HG03095 (cell line): ENCODE results near the gene PRRX1.

Experiments
- ATAC-seq: cut with Tn5 transposase; IDR thresholded peaks from one replicate; pipeline ENCODE4 v1.9.1; 2021; ENCODE audit warnings: moderate library complexity; ENCODE audit not compliant: unreplicated experiment

PRRX1 gene

GRCh38 chr1:170687621-170688020 is 23.7 kb downstream of the PRRX1 start:
- no peak for ATAC-seq

- ATAC-seq = no peak
Measured at GRCh38 chr1:170691258-170691657, 27.3 kb downstream of the PRRX1 start.

DNA sequence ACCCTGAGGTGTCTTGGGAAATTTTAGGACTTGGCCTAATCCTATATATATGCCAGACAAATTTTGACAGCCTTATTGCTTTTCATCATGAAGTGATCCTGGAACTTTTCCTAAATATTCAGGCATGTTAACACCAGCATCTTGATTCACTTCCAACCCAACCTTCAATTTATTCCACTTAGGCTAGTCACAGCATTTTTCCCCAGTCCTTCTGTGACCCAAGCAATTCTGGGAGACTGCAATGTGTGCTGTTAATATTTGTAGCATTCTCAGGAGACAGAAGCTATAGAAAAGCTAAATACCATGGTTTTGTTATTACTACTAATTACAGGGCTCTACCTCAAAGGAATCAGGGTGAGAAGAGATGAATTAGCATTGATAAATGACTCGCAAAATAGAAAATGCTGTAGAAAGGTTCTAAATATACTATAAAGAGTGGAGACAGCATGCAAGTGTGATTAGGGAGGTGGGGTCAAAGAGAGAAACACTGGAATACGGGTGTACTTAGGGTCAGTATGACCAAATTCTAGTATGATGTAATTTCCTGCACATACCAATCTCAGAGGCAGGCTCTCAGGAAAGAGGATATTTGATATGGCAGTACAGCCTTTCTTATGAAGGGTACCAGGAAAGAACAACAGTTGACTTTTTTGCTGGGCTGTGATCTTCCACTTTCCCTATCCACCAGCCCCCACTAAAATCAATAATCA is 29.1 kb downstream of the PRRX1 start:
- no peak for ATAC-seq

GRCh38 chr1:170694172-170694926 is 30.4 kb downstream of the PRRX1 start:
- no peak for ATAC-seq

GRCh38 chr1:170695955-170696590 is 32.1 kb downstream of the PRRX1 start:
- no peak for ATAC-seq

DNA sequence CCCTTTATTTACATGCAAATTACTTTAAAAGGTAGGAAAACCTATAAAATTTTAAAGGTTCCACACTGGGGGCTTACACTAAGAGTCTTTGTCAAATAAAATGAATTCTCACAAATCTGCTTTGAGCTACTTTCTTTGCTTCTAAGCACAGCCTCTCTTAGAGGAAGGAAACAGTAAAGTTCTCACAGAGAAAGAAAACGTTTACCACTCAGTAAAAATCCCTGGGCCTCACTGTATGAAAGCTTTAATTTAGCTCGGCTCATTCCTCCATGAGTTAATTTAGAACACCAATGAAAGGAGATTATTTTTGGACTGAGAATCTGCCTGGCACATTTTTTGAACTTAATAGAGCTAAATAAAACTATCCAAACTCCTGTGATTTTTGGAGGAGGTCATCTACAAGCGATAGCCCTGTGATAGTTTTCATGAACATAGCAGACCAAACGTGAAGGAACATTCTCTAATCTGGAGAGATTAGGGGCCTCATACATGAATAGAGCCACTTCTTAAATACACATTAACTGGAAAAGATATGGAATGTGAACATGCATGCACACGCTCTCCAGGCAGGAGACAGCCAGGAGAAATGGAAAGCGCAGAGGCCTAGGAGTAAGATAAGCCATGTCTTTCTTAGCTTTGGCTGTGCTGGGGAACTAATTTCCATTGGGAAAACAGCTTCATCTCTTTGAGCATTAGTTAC is 32.8 kb downstream of the PRRX1 start:
- no peak for ATAC-seq

DNA sequence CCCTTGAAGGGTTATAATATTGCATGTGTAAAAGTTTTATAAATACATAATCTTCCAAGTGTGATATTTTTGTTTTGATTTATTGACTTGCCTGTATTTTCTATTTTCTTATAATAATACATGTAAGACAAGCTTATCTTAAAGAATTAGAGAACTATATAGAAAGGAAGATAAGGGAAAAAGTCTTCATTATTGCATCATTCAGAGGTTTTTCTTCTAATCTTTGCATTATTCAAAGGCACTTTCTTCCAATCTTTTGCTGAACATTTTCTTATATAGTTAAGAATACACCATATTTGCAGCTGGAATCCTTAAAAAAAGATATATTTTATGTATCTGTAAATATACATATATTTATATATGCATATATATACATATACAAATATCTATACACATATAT is 33.4 kb downstream of the PRRX1 start:
- no peak for ATAC-seq

DNA sequence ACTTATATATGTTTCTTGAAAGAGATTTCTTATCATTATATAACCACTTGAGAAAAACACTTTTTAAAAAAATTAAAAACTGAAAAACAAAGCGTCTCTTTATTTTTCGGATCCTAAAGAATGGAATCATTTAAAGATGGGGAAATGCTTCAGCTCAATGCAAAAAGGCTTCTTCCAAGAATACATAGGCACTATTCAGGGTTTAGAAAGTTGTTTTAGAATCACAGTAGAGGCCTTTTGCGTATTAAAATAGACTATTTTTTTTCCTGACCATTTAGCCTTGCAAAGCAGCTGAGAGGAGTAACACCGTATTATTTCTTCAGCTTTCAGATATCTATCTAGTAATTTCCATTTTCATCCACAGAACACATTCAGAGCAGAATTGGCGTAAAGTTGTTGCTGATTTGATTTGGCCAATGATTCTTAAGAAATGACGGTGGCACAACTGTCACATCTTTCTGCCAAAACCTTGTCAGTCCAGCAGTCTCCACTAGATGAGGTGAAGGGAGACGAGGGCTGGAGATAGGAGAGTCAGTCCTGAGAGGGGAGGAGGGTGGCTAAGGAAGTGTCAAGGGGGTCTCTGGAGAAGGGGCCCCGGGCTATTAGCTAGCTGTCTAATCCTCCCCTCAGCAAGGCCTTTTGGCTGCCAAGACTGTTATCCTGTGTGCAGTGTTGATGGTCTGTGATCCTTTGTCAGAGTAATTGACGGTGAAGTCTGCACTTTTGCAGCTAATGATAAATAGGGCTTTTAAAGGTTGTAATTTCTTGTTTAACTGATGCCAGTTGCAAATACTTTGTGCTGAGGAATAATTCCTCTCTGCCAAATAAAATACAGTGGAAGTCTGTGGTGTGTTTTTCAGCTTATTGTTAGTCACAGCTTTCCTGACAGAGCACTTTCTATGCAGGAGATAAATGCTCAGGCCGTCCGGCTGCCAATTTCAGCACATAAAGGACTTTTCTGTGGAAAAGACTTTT is 34.7 kb downstream of the PRRX1 start:
- ATAC-seq = no peak

- no peak for ATAC-seq
Measured at GRCh38 chr1:170699696-170700095, 35.8 kb downstream of the PRRX1 start.

DNA sequence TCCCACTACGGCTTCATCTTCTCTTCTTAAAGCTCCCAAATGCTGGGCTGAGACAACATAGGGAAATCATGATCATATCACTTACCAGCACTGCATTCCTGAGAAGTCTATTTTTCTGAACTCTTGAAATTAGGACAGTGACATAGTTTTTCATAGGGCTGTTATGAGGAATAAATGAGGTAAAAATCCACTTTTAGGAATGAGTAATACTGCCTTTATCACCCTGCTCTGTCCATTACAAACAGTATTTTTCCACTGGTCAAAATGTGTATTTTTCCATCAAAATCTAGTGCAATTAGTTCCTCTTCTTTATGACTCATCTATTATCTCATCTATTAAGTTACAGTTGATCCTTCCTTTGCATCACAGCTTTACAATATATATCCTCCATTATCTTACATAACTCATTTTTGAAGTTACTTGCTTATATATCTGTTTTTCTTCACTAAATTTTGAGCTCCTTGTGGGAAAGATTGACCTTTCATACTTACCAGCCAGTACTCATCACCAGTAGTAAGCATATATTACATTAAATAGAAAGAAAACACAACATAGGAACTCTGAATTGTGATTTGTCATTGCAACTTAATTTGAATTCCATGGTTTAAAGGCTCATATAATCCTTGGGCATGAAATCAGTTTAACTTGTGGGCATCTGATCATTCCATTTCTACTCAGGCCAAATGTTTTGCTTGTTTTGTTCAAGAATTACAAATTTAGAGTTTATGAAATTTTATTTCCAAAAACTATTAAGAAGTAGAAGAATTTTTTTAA is 37.1 kb downstream of the PRRX1 start:
- no peak for ATAC-seq

- no peak for ATAC-seq
Measured at GRCh38 chr1:170701962-170702361, 38.0 kb downstream of the PRRX1 start.

DNA sequence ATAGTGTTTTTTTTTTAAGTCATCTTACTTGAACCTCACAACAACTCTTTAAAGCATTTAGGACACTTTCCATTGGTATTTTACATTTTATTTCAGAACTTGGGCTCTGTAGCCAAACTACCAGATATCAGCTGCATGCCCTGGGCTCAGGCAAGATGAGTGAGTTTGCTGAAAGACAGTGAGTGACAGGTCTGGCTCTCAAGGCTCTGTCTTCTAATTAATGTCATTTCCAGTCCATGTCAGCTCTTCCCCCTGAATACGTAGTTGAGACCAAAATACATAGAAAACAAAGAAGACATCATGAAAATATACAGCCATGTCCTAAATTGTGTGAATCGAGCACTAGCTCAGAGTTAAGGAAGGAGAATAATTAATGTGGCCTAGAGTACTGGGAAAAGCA is 39.7 kb downstream of the PRRX1 start:
- ATAC-seq = no peak

- ATAC-seq = no peak
Measured at GRCh38 chr1:170704256-170704655, 40.3 kb downstream of the PRRX1 start.

GRCh38 chr1:170705981-170706380 is 42.0 kb downstream of the PRRX1 start:
- ATAC-seq = no peak

DNA sequence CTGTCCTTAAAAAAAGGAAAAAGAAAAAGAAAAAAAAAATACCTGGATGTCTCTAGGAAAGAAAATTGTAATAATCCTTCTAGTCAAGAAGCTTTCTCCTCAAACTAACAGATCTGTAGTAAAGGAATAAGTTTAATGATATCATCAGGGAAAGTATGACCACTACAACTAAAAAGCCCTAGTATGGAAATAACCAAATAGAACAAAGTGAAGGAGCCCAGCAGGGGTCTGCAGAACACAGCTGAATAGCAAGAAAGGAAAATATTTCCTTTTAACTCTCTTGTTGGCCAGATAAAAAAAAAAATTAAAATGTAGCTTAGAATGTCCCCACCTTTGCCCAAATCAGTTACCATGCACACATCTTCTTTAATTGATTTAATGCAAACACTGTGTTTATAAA is 43.2 kb downstream of the PRRX1 start:
- ATAC-seq = no peak

GRCh38 chr1:170707959-170708655 is 44.2 kb downstream of the PRRX1 start:
- no peak for ATAC-seq

DNA sequence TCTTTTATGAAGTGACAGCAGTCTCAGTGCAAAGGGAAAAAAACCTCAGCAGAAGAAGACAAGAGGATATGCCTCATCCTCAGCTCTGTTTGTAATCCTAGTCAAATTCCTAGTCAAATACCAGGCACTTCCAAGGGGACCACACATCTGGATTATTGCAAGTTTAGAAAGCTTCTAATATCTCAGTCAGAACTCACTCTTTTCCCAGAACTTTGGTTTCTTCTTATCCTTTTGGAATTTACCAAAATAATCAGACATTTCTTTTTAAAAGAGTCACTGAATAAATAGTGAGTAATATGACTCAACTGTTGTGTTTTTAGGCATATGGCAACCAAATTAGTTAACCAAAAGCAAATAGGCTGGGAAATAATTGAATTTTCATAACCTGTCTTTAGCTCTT is 47.8 kb downstream of the PRRX1 start:
- ATAC-seq = no peak

- ATAC-seq = no peak
Measured at GRCh38 chr1:170714163-170714562, 50.2 kb downstream of the PRRX1 start.

DNA sequence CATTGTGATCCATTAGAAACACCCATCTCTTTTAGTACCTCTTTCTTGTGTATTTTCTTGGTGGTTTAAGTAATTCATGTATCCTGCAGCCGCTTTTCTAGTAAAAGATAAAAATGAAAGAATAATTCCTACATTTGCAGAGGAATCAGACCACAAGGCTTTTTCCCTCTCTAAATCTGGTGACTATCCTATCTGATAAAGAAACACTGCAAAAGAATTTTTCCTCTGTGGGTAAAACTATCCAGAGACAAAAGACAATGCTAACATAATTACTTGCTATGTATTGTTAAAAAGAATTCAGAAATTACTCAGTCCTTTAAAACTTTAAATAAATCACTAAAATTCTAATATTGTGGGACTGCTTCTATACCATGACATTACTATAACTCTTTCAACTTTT is 51.0 kb downstream of the PRRX1 start:
- ATAC-seq = no peak
